Measurements from ENCODE around the gene ELFN1.

The ELFN1 gene

GRCh38 chr7:1632916-1633785 lies 36.9 kb upstream of the ELFN1 start:
- H3K9me3 Mint-ChIP-seq: peaks cover 54% of the 10 kb centered on the region
- TF ChIP-seq, protein P1, sequence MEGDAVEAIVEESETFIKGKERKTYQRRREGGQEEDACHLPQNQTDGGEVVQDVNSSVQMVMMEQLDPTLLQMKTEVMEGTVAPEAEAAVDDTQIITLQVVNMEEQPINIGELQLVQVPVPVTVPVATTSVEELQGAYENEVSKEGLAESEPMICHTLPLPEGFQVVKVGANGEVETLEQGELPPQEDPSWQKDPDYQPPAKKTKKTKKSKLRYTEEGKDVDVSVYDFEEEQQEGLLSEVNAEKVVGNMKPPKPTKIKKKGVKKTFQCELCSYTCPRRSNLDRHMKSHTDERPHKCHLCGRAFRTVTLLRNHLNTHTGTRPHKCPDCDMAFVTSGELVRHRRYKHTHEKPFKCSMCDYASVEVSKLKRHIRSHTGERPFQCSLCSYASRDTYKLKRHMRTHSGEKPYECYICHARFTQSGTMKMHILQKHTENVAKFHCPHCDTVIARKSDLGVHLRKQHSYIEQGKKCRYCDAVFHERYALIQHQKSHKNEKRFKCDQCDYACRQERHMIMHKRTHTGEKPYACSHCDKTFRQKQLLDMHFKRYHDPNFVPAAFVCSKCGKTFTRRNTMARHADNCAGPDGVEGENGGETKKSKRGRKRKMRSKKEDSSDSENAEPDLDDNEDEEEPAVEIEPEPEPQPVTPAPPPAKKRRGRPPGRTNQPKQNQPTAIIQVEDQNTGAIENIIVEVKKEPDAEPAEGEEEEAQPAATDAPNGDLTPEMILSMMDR (IDR thresholded peaks at IDR 0.05): no peak
- no peak overlapping the region for H3K4me3 Mint-ChIP-seq
- H3K27ac Mint-ChIP-seq: peak overlapping the region; percentile 78
- H3K36me3 Mint-ChIP-seq (ENCODE audit: low read depth): no peaks in the 10 kb centered on the region
- DNase-seq: no peak
- peaks cover 38% of the 10 kb centered on the region for H3K27me3 Mint-ChIP-seq (ENCODE audit: low read depth, poor library complexity)
- peaks cover 13% of the 10 kb centered on the region for H3K4me1 Mint-ChIP-seq

GRCh38 chr7:1635401-1635800 lies 34.7 kb upstream of the ELFN1 start:
- Mint-ChIP-seq H3K27me3 (ENCODE audit: low read depth, poor library complexity) (peaks cover 22% of the 10 kb centered on the region), H3K36me3 (ENCODE audit: low read depth) (no peaks in the 10 kb centered on the region), H3K9me3 (peaks cover 35% of the 10 kb centered on the region), H3K4me3 (no peak overlapping the region), H3K4me1 (peaks cover 25% of the 10 kb centered on the region), H3K27ac (no peak overlapping the region)
- TF ChIP-seq, protein P1 (IDR thresholded peaks at IDR 0.05): no peak
- no peak for DNase-seq

DNA sequence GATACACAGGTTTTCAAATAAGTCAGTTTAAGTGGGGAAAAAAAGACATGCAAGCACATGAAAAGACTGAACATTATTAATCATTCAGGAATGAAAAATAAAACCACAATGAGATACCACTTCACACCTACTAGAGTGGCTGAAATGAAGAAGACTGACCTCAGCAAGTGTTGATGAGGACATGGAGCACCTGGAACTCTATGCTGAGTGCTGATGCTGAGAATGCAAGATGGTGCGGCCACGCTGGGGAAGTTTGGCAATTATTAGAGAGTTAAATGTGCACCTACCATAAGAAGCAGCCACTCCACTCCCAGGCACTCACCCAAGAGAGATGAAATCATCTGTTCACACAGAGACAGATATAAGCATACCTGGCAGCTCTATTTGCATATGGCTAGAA lies 32.9 kb upstream of the ELFN1 start:
- Mint-ChIP-seq H3K36me3 (ENCODE audit: low read depth) (no peaks in the 10 kb centered on the region), H3K4me1 (peaks cover 39% of the 10 kb centered on the region), H3K27me3 (ENCODE audit: low read depth, poor library complexity) (peaks cover 19% of the 10 kb centered on the region), H3K4me3 (no peak overlapping the region), H3K27ac (no peak overlapping the region), H3K9me3 (peaks cover 31% of the 10 kb centered on the region)
- TF ChIP-seq, protein P1 (IDR thresholded peaks at IDR 0.05): no peak
- DNase-seq: no peak

- Mint-ChIP-seq H3K9me3 (peaks cover 31% of the 10 kb centered on the region), H3K4me1 (peaks cover 36% of the 10 kb centered on the region), H3K27me3 (ENCODE audit: low read depth, poor library complexity) (peaks cover 12% of the 10 kb centered on the region), H3K27ac (peak overlapping the region; percentile 81), H3K36me3 (ENCODE audit: low read depth) (no peaks in the 10 kb centered on the region), H3K4me3 (no peak overlapping the region)
- peak; percentile 72 for DNase-seq
- TF ChIP-seq, protein P1 (IDR thresholded peaks at IDR 0.05): no peak
Observed at GRCh38 chr7:1638215-1638661, 31.8 kb upstream of the ELFN1 start.

- H3K27me3 Mint-ChIP-seq (ENCODE audit: low read depth, poor library complexity): peaks cover 13% of the 10 kb centered on the region
- peaks cover 37% of the 10 kb centered on the region for H3K4me1 Mint-ChIP-seq
- no peak overlapping the region for H3K4me3 Mint-ChIP-seq
- TF ChIP-seq, protein P1 (IDR thresholded peaks at IDR 0.05): no peak
- H3K9me3 Mint-ChIP-seq: peaks cover 31% of the 10 kb centered on the region
- no peak for DNase-seq
- H3K36me3 Mint-ChIP-seq (ENCODE audit: low read depth): no peaks in the 10 kb centered on the region
- H3K27ac Mint-ChIP-seq: no peak overlapping the region
Observed at GRCh38 chr7:1639071-1639470, 31.0 kb upstream of the ELFN1 start.
